ENCODE data around the gene ESRP2.

Gene ESRP2

DNA sequence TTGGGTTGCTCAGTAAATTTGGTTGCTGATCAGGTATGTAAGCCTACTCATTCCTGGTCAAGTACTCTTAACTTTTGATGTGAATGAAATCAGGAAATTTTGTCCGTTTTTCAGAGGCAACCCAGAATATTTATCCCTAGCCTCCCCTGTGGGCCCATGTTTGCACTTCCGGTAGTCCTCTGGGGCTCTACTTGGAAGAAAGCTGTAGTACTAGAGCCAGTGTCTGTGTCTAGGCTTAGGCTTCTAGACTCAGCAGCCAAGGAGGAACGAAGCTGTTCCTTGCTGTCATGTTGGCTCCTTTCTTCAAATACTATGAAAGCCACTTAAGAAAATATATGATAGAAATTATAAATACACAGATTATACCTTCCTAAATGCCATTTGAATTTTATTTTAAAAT is 21.2 kb downstream of the ESRP2 start:
- TF ChIP-seq, protein P1, sequence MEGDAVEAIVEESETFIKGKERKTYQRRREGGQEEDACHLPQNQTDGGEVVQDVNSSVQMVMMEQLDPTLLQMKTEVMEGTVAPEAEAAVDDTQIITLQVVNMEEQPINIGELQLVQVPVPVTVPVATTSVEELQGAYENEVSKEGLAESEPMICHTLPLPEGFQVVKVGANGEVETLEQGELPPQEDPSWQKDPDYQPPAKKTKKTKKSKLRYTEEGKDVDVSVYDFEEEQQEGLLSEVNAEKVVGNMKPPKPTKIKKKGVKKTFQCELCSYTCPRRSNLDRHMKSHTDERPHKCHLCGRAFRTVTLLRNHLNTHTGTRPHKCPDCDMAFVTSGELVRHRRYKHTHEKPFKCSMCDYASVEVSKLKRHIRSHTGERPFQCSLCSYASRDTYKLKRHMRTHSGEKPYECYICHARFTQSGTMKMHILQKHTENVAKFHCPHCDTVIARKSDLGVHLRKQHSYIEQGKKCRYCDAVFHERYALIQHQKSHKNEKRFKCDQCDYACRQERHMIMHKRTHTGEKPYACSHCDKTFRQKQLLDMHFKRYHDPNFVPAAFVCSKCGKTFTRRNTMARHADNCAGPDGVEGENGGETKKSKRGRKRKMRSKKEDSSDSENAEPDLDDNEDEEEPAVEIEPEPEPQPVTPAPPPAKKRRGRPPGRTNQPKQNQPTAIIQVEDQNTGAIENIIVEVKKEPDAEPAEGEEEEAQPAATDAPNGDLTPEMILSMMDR (IDR thresholded peaks at IDR 0.05; ENCODE audit: low read depth, low read length): no peak
- no peak for DNase-seq (ENCODE audit: extremely low read depth, low read depth)

DNA sequence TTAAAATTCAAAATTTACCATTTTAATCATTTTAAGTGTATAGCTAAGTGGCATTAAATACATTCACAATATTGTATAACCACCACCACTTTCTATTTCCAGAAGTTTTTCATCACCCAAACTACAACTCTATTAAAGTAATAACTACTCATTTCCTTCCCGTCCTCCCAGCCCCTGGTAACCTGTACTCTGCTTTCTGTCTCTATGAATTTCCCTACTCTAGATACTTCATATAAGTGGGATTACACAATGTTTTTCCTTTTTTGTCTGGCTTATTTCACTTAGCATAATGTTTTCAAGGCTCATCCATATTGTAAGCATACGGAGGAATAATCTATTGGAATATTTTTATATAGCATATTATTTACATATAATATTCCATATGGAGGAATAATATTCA is 29.7 kb downstream of the ESRP2 start:
- no peak for DNase-seq (ENCODE audit: extremely low read depth, low read depth)
- TF ChIP-seq, protein P1 (IDR thresholded peaks at IDR 0.05; ENCODE audit: low read depth, low read length): no peak

DNA sequence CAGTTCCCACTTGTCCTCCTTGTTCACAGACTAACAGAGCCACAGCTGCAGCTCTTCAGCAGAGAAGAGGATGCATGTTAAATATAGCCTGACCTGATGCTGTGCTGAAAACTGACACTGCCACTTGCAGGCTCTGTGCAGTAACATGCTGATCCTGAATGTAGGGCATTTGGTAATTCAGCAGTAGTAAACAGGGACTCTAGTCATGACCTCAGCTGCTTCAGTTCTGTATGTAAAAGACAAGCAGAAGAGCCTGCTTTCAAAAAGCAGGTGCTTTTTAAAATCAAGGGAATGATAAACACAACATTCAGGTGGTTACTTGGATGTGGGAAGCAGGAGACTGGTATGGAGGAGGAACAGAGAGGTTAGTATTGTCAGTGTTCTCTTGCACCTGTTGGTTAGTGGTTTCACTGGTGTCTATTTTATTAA is 33.8 kb downstream of the ESRP2 start:
- TF ChIP-seq, protein P1 (IDR thresholded peaks at IDR 0.05; ENCODE audit: low read depth, low read length): no peak
- no peak for DNase-seq (ENCODE audit: extremely low read depth, low read depth)

DNA sequence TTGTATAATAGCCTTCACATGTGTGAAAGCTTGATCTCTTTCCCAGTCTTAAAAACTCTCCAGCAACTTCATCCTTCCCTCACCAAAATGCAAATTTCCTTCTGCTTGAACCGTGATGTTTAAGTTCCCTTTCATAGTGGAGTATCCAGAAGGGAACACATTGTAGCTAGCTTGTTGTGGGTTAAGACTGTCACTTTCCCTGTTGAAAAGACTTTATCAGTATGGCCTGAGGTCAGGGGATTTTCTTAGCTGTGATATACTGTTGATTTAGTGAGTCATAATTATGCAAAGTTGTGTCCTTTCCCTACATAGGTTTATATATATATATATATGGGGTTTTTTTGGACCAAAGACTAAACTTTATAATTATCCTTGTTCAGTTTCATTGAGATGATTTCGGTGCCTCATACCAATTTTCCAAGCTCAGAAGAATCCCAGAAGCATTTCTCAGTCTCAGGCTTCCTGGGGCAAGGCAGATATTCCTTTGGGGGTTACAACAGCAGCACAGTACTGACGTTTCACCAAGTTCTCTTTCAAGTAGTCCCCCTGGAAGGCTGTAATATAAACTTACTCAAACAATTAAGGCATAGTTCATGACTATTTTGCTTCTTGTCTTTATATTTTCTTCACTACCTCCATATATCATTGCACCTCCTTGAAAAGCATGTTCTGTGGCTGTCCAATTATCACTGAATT is 35.7 kb downstream of the ESRP2 start:
- DNase-seq (ENCODE audit: extremely low read depth, low read depth): no peak
- TF ChIP-seq, protein P1 (IDR thresholded peaks at IDR 0.05; ENCODE audit: low read depth, low read length): no peak

DNA sequence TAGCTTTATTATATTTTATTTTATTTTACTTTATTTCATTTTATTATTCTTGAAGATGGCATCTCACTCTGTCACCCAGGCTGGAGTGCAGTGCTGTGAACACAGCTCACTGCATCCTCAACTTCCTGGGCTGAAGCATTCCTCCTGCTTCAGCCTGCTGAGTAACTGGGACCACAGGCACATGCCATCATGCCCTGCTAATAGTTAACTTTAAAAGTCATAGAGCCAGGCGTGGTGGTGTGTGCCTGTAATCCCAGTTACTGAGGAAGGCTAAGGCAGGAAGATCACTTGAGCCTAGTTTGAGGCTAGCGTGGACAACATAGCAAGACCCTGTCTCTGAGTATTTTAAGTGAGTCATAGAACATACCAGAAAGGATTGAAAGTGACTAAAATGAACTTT is 38.7 kb downstream of the ESRP2 start:
- TF ChIP-seq, protein P1 (IDR thresholded peaks at IDR 0.05; ENCODE audit: low read depth, low read length): no peak
- no peak for DNase-seq (ENCODE audit: extremely low read depth, low read depth)

DNA sequence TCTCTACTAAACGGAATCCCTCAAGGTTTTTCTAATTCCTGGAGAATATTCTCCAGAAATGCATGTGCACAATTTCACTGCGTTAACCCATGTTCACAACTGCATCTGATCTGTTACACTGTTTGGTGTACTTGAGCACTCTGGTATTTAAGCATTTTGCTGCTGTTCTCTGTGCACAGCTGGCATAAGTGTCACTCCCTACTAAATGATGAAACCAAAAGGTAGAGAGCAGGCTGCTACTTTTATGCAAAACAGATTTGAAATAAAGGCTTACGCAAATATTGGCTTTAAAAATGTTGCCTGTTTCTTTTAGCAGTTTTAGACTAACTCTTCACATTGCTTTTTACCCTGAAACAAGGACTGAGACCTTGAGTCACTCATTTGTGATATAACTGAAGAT is 41.7 kb downstream of the ESRP2 start:
- TF ChIP-seq, protein P1 (IDR thresholded peaks at IDR 0.05; ENCODE audit: low read depth, low read length): no peak
- no peak for DNase-seq (ENCODE audit: extremely low read depth, low read depth)

DNA sequence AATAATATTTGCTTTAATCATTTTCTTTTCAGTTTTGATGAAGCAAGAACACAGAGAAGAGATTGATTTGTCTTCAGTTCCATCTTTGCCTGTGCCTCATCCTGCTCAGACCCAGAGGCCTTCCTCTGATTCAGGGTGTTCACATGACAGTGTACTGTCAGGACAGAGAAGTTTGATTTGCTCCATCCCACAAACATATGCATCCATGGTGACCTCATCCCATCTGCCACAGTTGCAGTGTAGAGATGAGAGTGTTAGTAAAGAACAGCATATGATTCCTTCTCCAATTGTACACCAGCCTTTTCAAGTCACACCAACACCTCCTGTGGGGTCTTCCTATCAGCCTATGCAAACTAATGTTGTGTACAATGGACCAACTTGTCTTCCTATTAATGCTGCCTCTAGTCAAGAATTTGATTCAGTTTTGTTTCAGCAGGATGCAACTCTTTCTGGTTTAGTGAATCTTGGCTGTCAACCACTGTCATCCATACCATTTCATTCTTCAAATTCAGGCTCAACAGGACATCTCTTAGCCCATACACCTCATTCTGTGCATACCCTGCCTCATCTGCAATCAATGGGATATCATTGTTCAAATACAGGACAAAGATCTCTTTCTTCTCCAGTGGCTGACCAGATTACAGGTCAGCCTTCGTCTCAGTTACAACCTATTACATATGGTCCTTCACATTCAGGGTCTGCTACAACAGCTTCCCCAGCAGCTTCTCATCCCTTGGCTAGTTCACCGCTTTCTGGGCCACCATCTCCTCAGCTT is 45.0 kb downstream of the ESRP2 start:
- no peak for DNase-seq (ENCODE audit: extremely low read depth, low read depth)
- TF ChIP-seq, protein P1 (IDR thresholded peaks at IDR 0.05; ENCODE audit: low read depth, low read length): no peak
